Osteocyte (in vitro differentiated cells): ENCODE measurements around the gene UPF3A. TPM values are rescaled to one million over a fixed set of nuclear protein-coding genes. Genes with fewer than 3 reads are reported as not detected.

ENCODE experiments used
- DNase-seq: peaks from one replicate; pipeline ENCODE4 v3.0.0; 2021; ENCODE audit warnings: mixed read lengths; ENCODE audit not compliant: unreplicated experiment; ENCODE audit errors: extremely low spot score
- H3K27ac Mint-ChIP-seq: one replicate; pipeline ENCODE4 v1.8.0; 2021; ENCODE audit warnings: mild to moderate bottlenecking, mixed read lengths; ENCODE audit not compliant: unreplicated experiment
- H3K27me3 Mint-ChIP-seq: one replicate; pipeline ENCODE4 v1.8.0; 2021; ENCODE audit warnings: mixed read lengths; ENCODE audit not compliant: unreplicated experiment
- H3K36me3 Mint-ChIP-seq: one replicate; pipeline ENCODE4 v1.8.0; 2021; ENCODE audit warnings: mixed read lengths; ENCODE audit not compliant: unreplicated experiment
- H3K4me1 Mint-ChIP-seq: one replicate; pipeline ENCODE4 v1.8.0; 2021; ENCODE audit warnings: mixed read lengths; ENCODE audit not compliant: unreplicated experiment
- H3K4me3 Mint-ChIP-seq: one replicate; pipeline ENCODE4 v1.8.0; 2021; ENCODE audit warnings: mild to moderate bottlenecking, moderate library complexity, mixed read lengths; ENCODE audit not compliant: unreplicated experiment
- H3K9me3 Mint-ChIP-seq: one replicate; pipeline ENCODE4 v1.8.0; 2021; ENCODE audit warnings: mixed read lengths; ENCODE audit not compliant: unreplicated experiment
- CTCF ChIP-seq: fragments of 200-600 bp; sonication (generic); IDR thresholded peaks from 2 replicates; pipeline ENCODE4 v1.5.0; 2021; ENCODE audit warnings: antibody characterized with exemption, mild to moderate bottlenecking, moderate library complexity
- total RNA-seq: library from RNA; stranded (reverse); gene quantifications from 2 replicates; pipeline ENCODE4 v1.2.1, GENCODE V29; 2021

The UPF3A gene
- total RNA-seq, 1 donor from 2014 or later = 63.1 TPM

GRCh38 chr13:114235697-114236096 is 45.7 kb upstream of the UPF3A start:
- Mint-ChIP-seq H3K4me1 (peaks cover 22% of the 10 kb centered on the region), H3K27ac (peak overlapping the region; percentile 75), H3K9me3 (no peaks in the 10 kb centered on the region), H3K36me3 (peaks cover 17% of the 10 kb centered on the region), H3K27me3 (peaks cover 4% of the 10 kb centered on the region), H3K4me3 (peak overlapping the region; percentile 80)
- no peak for DNase-seq
- TF ChIP-seq CTCF = no peak

- no peaks in the 10 kb centered on the region for H3K9me3 Mint-ChIP-seq
- peaks cover 22% of the 10 kb centered on the region for H3K4me1 Mint-ChIP-seq
- H3K27ac Mint-ChIP-seq = peak overlapping the region; percentile 75
Observed at GRCh38 chr13:114236227-114236626, 45.2 kb upstream of the UPF3A start.

GRCh38 chr13:114237415-114238112 is 43.8 kb upstream of the UPF3A start:
- no peak for DNase-seq
- H3K9me3 Mint-ChIP-seq = no peaks in the 10 kb centered on the region
- peaks cover 31% of the 10 kb centered on the region for H3K36me3 Mint-ChIP-seq
- peaks cover 22% of the 10 kb centered on the region for H3K4me1 Mint-ChIP-seq
- no peak overlapping the region for H3K27ac Mint-ChIP-seq
- H3K4me3 Mint-ChIP-seq = no peak overlapping the region
- no peak for TF ChIP-seq CTCF
- H3K27me3 Mint-ChIP-seq = no peaks in the 10 kb centered on the region

More at GRCh38 chr13:114236227-114236626, 45.2 kb upstream of the UPF3A start:
- Mint-ChIP-seq H3K27me3 (peaks cover 4% of the 10 kb centered on the region), H3K4me3 (peak overlapping the region; percentile 80), H3K36me3 (peaks cover 18% of the 10 kb centered on the region)
- TF ChIP-seq CTCF = no peak
- DNase-seq = no peak

GRCh38 chr13:114241918-114242317 is 39.5 kb upstream of the UPF3A start:
- no peak for DNase-seq
- Mint-ChIP-seq H3K36me3 (peaks cover 58% of the 10 kb centered on the region), H3K27ac (no peak overlapping the region)

More at GRCh38 chr13:114241918-114242317, 39.5 kb upstream of the UPF3A start:
- H3K9me3 Mint-ChIP-seq = no peaks in the 10 kb centered on the region
- H3K27me3 Mint-ChIP-seq = no peaks in the 10 kb centered on the region
- TF ChIP-seq CTCF = no peak
- peaks cover 3% of the 10 kb centered on the region for H3K4me1 Mint-ChIP-seq
- no peak overlapping the region for H3K4me3 Mint-ChIP-seq
